Mesendoderm (in vitro differentiated cells): ENCODE data around the gene QPCTL.
A peak's percentile ranks its signal among the peaks of the same experiment; 100 is the strongest.
"Not testable (repeated sequence)": the region's sequence is repeated elsewhere in the genome, so short reads cannot be mapped to it uniquely, and the experiment has no call there.

ENCODE experiments used
- DNase-seq: peaks from one replicate; pipeline ENCODE4 v3.0.0; 2013
- H2AK5ac ChIP-seq: 2 replicates; pipeline ENCODE4 v1.6.1; 2013; ENCODE audit warnings: low read length, inconsistent platforms
- H2BK120ac ChIP-seq: 2 replicates; pipeline ENCODE4 v1.6.1; 2013; ENCODE audit warnings: low read depth, mild to moderate bottlenecking, low read length, moderate library complexity, mixed read lengths
- H2BK15ac ChIP-seq: replicated peaks from 2 replicates; pipeline ENCODE4 v1.6.1; 2013; ENCODE audit warnings: low read depth, mild to moderate bottlenecking, moderate library complexity
- H2BK5ac ChIP-seq: 2 replicates; pipeline ENCODE4 v1.6.1; 2013; ENCODE audit warnings: low read length, inconsistent platforms
- H3K18ac ChIP-seq: 2 replicates; pipeline ENCODE4 v1.6.1; 2013; ENCODE audit warnings: mild to moderate bottlenecking, low read length, mixed read lengths
- H3K23ac ChIP-seq: one replicate; pipeline ENCODE4 v1.6.1; 2013; ENCODE audit warnings: low read length
- H3K27ac ChIP-seq: 2 replicates; pipeline ENCODE4 v1.5.1; 2013; ENCODE audit warnings: low read depth, mild to moderate bottlenecking, inconsistent platforms, low read length, moderate library complexity
- H3K27me3 ChIP-seq: 2 replicates; pipeline ENCODE4 v1.6.1; 2013; ENCODE audit warnings: low read length, control low read depth, mild to moderate bottlenecking, inconsistent platforms; ENCODE audit not compliant: insufficient read depth, poor library complexity
- H3K36me3 ChIP-seq: 2 replicates; pipeline ENCODE4 v1.6.1; 2013; ENCODE audit warnings: low read length, inconsistent platforms; ENCODE audit not compliant: control insufficient read depth, insufficient read depth
- H3K4ac ChIP-seq: one replicate; pipeline ENCODE4 v1.6.1; 2013; ENCODE audit warnings: low read depth, mild to moderate bottlenecking, low read length, moderate library complexity
- H3K4me1 ChIP-seq: 2 replicates; pipeline ENCODE4 v1.6.1; 2013; ENCODE audit warnings: low read depth, low read length, inconsistent platforms; ENCODE audit not compliant: control insufficient read depth
- H3K4me2 ChIP-seq: 2 replicates; pipeline ENCODE4 v1.6.1; 2013; ENCODE audit warnings: low read length
- H3K4me3 ChIP-seq: 2 replicates; pipeline ENCODE4 v1.5.1; 2013; ENCODE audit warnings: mild to moderate bottlenecking, low read length
- H3K56ac ChIP-seq: one replicate; pipeline ENCODE4 v1.6.1; 2013; ENCODE audit warnings: low read length
- H3K79me1 ChIP-seq: 2 replicates; pipeline ENCODE4 v1.6.1; 2013; ENCODE audit warnings: low read length, inconsistent platforms
- H3K79me2 ChIP-seq: 2 replicates; pipeline ENCODE4 v1.6.1; 2013; ENCODE audit warnings: mild to moderate bottlenecking, low read length; ENCODE audit not compliant: control insufficient read depth, insufficient read depth
- H3K9ac ChIP-seq: 2 replicates; pipeline ENCODE4 v1.6.1; 2013; ENCODE audit warnings: low read length, inconsistent platforms
- H4K5ac ChIP-seq: one replicate; pipeline ENCODE4 v1.6.1; 2013; ENCODE audit warnings: low read length
- H4K8ac ChIP-seq: one replicate; pipeline ENCODE4 v1.6.1; 2013; ENCODE audit warnings: low read depth, mild to moderate bottlenecking, control low read depth, low read length, moderate library complexity
- WGBS: extraction: QIAGEN DNeasy Blood & Tissue Kit; methylation state at CpG from one replicate; pipeline ENCODE4 v1.1.7; 2013; ENCODE audit warnings: low lambda C conversion rate, missing lambda C conversion rate; ENCODE audit not compliant: insufficient coverage; ENCODE audit errors: extremely low coverage; 5-methylcytosine and 5-hydroxymethylcytosine counted together

Gene QPCTL

GRCh38 chr19:45715139-45715538 lies 22.7 kb downstream of the QPCTL start:
- Histone ChIP-seq H3K4me1 (no peaks in the 10 kb centered on the region), H2BK15ac (no peak overlapping the region), H3K27ac (no peak overlapping the region), H3K4me3 (no peak overlapping the region), H3K18ac (no peak overlapping the region), H3K27me3 (no peaks in the 10 kb centered on the region), H3K23ac (no peak overlapping the region), H3K9ac (peak overlapping the region; percentile 27), H2BK120ac (no peak overlapping the region), H3K79me1 (peaks cover 17% of the 10 kb centered on the region), H3K4ac (no peak overlapping the region), H3K36me3 (peaks cover 2% of the 10 kb centered on the region), H2AK5ac (no peak overlapping the region), H3K56ac (peak overlapping the region; percentile 34), H3K79me2 (peaks cover 30% of the 10 kb centered on the region), H4K8ac (no peak overlapping the region), H3K4me2 (no peak overlapping the region), H2BK5ac (no peak overlapping the region), H4K5ac (no peak overlapping the region)
- no peak for DNase-seq
- WGBS, result no CpG with 5 or more reads among the region's 3 CpGs

- Histone ChIP-seq H3K4me3 (peak overlapping the region; percentile 64), H3K18ac (peak overlapping the region; percentile 40)
- DNase-seq, result peak; percentile 50
These were observed 24.1 kb downstream of the QPCTL start for GRCh38 chr19:45716359-45717130.

GRCh38 chr19:45717131-45717982 lies 24.9 kb downstream of the QPCTL start:
- no peak overlapping the region for H2BK15ac ChIP-seq
- H4K5ac ChIP-seq, result no peak overlapping the region
- H3K4ac ChIP-seq, result no peak overlapping the region
- no CpG with 5 or more reads among the region's 51 CpGs for WGBS
- peaks cover 2% of the 10 kb centered on the region for H3K36me3 ChIP-seq
- peak overlapping the region; percentile 85 for H2BK5ac ChIP-seq
- H3K27ac ChIP-seq, result peak overlapping the region; percentile 76
- H3K18ac ChIP-seq, result peak overlapping the region; percentile 40
- peak overlapping the region; percentile 94 for H3K56ac ChIP-seq
- H3K23ac ChIP-seq, result peak overlapping the region; percentile 30
- no peaks in the 10 kb centered on the region for H3K4me1 ChIP-seq
- peak; percentile 100 for DNase-seq
- peak overlapping the region; percentile 64 for H3K4me3 ChIP-seq
- peaks cover 30% of the 10 kb centered on the region for H3K79me2 ChIP-seq
- H3K79me1 ChIP-seq, result peaks cover 18% of the 10 kb centered on the region
- H4K8ac ChIP-seq, result no peak overlapping the region
- no peak overlapping the region for H2BK120ac ChIP-seq
- no peaks in the 10 kb centered on the region for H3K27me3 ChIP-seq
- peak overlapping the region; percentile 99 for H3K4me2 ChIP-seq
- peak overlapping the region; percentile 94 for H3K9ac ChIP-seq
- H2AK5ac ChIP-seq, result peak overlapping the region; percentile 87

More at GRCh38 chr19:45716359-45717130, 24.1 kb downstream of the QPCTL start:
- Histone ChIP-seq H3K36me3 (peaks cover 2% of the 10 kb centered on the region), H3K79me2 (peaks cover 30% of the 10 kb centered on the region), H3K4me2 (peak overlapping the region; percentile 99), H2BK120ac (no peak overlapping the region), H3K27me3 (no peaks in the 10 kb centered on the region), H4K5ac (no peak overlapping the region), H2BK5ac (peak overlapping the region; percentile 64), H3K4ac (no peak overlapping the region), H3K9ac (peak overlapping the region; percentile 94), H3K27ac (no peak overlapping the region), H2AK5ac (peak overlapping the region; percentile 87), H2BK15ac (no peak overlapping the region), H3K4me1 (no peaks in the 10 kb centered on the region), H3K23ac (no peak overlapping the region), H3K79me1 (peaks cover 17% of the 10 kb centered on the region), H4K8ac (no peak overlapping the region), H3K56ac (peak overlapping the region; percentile 94)
- WGBS, result no CpG with 5 or more reads among the region's 24 CpGs

GRCh38 chr19:45717983-45718650 lies 25.7 kb downstream of the QPCTL start:
- Histone ChIP-seq H3K23ac (peak overlapping the region; percentile 30), H3K27ac (peak overlapping the region; percentile 76), H3K4me2 (peak overlapping the region; percentile 86), H3K4me1 (no peaks in the 10 kb centered on the region), H3K27me3 (no peaks in the 10 kb centered on the region), H3K79me2 (peaks cover 29% of the 10 kb centered on the region), H2AK5ac (peak overlapping the region; percentile 66), H3K4me3 (peak overlapping the region; percentile 44), H3K79me1 (peaks cover 18% of the 10 kb centered on the region), H4K8ac (no peak overlapping the region), H3K56ac (peak overlapping the region; percentile 90), H4K5ac (no peak overlapping the region), H3K18ac (peak overlapping the region; percentile 6), H2BK120ac (no peak overlapping the region), H3K36me3 (peaks cover 2% of the 10 kb centered on the region), H3K9ac (peak overlapping the region; percentile 85), H3K4ac (no peak overlapping the region), H2BK15ac (no peak overlapping the region), H2BK5ac (peak overlapping the region; percentile 85)
- DNase-seq, result no peak
- no CpG with 5 or more reads among the region's 12 CpGs for WGBS

- not testable (repeated sequence) for H3K4me1 ChIP-seq
These were observed 27.6 kb downstream of the QPCTL start for GRCh38 chr19:45720065-45720464.

More at GRCh38 chr19:45720065-45720464, 27.6 kb downstream of the QPCTL start:
- H2BK120ac ChIP-seq, H3K18ac ChIP-seq, H3K9ac ChIP-seq, H3K27me3 ChIP-seq, H3K4ac ChIP-seq, H2AK5ac ChIP-seq, H4K5ac ChIP-seq, H3K79me1 ChIP-seq, H3K36me3 ChIP-seq, H3K56ac ChIP-seq, H2BK15ac ChIP-seq, H3K23ac ChIP-seq, H3K27ac ChIP-seq, H4K8ac ChIP-seq, H3K4me2 ChIP-seq, DNase-seq, H2BK5ac ChIP-seq, H3K4me3 ChIP-seq: not testable (repeated sequence)
- no CpG with 5 or more reads among the region's 11 CpGs for WGBS
- H3K79me2 ChIP-seq, result peaks cover 18% of the 10 kb centered on the region
